ENCODE data around the gene TNS3. TPM values are rescaled to one million over a fixed set of nuclear protein-coding genes. Genes with fewer than 3 reads are reported as not detected.

TNS3 gene
- total RNA-seq, 4 donors from 2014 or later: 27.2 to 110 (median 47.5) TPM

DNA sequence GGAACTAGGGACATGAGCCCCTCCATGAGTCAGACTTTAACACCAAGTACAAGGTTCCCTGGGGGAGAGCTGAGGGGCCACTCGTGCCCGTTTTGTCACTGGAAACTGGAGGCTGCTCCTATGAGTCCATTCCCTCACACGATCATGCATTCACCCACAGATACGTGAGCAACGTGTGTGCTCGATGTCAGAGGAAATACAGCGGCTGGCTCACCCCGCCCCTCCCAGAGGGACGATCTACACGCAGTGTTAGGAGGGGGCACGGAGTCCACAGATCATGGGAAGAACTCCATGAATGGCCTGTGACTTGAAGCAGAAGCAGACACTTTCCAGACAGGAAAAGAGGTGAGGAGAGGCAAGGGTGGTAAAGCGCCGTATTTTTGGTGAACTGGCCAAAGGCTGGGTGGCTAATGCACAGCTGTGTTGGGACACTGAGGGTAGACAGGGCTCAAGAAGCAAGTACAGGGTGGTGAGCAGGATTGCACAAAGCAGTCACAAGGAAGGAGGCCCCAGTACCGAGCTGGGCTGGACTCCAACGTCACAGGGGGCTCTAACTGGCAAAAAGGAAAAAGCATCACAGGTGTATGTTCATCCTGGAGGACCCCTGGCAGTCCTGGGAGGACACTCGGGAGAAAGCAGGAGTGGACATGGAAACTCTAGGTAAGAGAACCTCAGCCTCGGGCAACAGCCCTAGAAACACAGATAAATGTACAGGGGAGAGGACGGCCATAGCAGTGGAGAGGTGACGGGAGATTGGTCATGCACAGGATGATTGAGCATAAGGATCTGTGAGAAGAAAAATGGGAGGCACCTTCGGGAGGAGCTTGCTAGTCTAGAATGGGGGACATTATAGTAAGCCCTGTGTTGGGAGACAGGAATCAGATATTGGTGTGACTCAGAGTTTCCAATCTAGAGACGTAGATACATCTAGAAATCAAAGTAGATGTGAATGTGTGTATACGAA is 41.2 kb downstream of the TNS3 start:
- peaks cover 0 to 14% of the 10 kb centered on the region in 2 donors for H3K4me1 ChIP-seq
- TF ChIP-seq, protein P1, sequence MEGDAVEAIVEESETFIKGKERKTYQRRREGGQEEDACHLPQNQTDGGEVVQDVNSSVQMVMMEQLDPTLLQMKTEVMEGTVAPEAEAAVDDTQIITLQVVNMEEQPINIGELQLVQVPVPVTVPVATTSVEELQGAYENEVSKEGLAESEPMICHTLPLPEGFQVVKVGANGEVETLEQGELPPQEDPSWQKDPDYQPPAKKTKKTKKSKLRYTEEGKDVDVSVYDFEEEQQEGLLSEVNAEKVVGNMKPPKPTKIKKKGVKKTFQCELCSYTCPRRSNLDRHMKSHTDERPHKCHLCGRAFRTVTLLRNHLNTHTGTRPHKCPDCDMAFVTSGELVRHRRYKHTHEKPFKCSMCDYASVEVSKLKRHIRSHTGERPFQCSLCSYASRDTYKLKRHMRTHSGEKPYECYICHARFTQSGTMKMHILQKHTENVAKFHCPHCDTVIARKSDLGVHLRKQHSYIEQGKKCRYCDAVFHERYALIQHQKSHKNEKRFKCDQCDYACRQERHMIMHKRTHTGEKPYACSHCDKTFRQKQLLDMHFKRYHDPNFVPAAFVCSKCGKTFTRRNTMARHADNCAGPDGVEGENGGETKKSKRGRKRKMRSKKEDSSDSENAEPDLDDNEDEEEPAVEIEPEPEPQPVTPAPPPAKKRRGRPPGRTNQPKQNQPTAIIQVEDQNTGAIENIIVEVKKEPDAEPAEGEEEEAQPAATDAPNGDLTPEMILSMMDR (IDR thresholded peaks at IDR 0.05): no peak
- TF ChIP-seq POLR2A (IDR thresholded peaks at IDR 0.05): no peak
- no peak for DNase-seq

DNA sequence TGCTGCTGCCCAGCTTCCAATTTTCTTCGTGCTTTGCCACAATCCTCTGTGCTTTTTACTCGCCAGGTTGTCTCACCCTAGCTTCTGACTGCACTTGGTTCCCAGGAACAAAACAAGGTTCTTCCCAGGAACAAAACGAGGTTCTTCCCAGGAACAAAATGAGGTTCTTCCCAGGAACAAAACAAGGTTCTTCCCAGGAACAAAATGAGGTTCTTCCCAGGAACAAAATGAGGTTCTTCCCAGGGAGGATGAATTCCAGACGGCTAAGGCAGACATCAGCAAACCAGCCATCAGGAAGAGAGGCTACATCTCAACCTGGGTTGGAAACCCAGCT is 41.9 kb downstream of the TNS3 start:
- no peak for DNase-seq
- H3K4me3 ChIP-seq: no peak overlapping the region
- H3K36me3 ChIP-seq: no peaks in the 10 kb centered on the region
- peak overlapping the region in 1 of 2 donors; percentile 80 for H3K27ac ChIP-seq
- TF ChIP-seq, protein P1 (IDR thresholded peaks at IDR 0.05): no peak
- no peak for TF ChIP-seq POLR2A (IDR thresholded peaks at IDR 0.05)
- no peaks in the 10 kb centered on the region for H3K27me3 ChIP-seq
- no peaks in the 10 kb centered on the region for H3K9me3 ChIP-seq
- intact Hi-C loops (cut with DNase I; ENCODE audit: low total_unique reads): no loop called here
- peaks cover 0 to 14% of the 10 kb centered on the region in 2 donors for H3K4me1 ChIP-seq

More for the DNA sequence above, 41.2 kb downstream of the TNS3 start:
- H3K4me3 ChIP-seq: no peak overlapping the region
- H3K27me3 ChIP-seq: no peaks in the 10 kb centered on the region
- H3K36me3 ChIP-seq: no peaks in the 10 kb centered on the region
- H3K27ac ChIP-seq: peak overlapping the region in 1 of 2 donors; percentile 80
- intact Hi-C loops (cut with DNase I; ENCODE audit: low total_unique reads): no loop called here
- no peaks in the 10 kb centered on the region for H3K9me3 ChIP-seq

DNA sequence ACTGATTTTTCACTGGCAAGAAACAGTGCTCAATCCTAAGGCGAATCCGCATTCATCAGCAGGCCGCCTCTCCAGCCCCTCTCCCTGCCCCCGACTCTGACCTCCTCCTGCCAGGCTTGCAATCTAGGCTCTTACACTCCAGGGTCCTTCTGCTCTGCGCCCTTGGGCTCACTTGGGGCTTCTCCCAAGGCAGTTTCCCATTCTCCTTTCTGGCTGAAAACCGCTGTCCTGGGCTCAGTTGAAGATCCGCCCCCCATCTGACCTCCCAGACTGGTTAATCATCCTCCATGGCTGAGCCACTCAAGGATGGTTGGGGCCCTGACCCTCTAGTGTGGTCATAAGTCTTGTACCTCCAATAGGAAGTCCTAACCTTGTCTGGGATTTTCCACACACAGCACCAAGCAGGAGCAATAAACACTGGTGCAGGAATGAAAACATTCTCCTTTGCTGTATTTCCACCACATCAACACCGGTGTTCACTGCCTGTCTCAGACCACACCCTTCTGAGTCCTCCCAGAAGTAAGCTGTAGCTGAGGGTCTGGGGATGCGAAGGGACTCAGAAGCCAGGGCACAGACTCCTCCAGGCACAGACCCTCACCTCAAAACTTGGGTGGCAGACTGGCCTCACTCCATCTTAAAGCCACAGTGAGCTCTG is 42.4 kb downstream of the TNS3 start:
- peaks cover 0 to 14% of the 10 kb centered on the region in 2 donors for H3K4me1 ChIP-seq
- H3K27me3 ChIP-seq: no peaks in the 10 kb centered on the region
- no peaks in the 10 kb centered on the region for H3K36me3 ChIP-seq
- no peak for DNase-seq
- no peak for TF ChIP-seq POLR2A (IDR thresholded peaks at IDR 0.05)
- TF ChIP-seq, protein P1 (IDR thresholded peaks at IDR 0.05): no peak
- H3K9me3 ChIP-seq: no peaks in the 10 kb centered on the region
- H3K27ac ChIP-seq: peak overlapping the region in 1 of 2 donors; percentile 80
- intact Hi-C loops (cut with DNase I; ENCODE audit: low total_unique reads): no loop called here
- no peak overlapping the region for H3K4me3 ChIP-seq

DNA sequence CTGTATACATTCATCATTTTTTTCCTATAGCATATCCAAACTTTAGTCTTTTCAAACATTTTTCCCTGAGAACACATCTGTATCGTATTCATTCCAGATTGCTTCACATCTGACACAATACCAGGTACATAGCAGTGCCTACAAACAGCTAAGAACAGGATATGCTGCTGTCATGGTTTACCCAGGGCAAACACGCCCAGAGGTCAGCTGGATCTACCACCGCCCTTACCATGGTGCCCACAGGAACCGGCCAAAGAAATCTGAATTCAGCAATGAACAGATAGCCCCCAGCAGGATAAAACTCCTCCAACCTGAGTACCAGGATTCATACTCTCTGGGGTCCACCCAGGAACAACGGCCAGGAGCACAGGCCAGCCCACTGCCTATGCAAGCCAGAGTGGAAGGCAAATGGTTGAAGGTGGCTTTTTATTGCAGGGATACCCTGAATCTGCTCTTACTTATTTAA is 43.0 kb downstream of the TNS3 start:
- Histone ChIP-seq H3K27ac (peak overlapping the region in 1 of 2 donors; percentile 80), H3K27me3 (no peaks in the 10 kb centered on the region), H3K4me1 (peaks cover 0 to 14% of the 10 kb centered on the region in 2 donors), H3K36me3 (no peaks in the 10 kb centered on the region), H3K9me3 (no peaks in the 10 kb centered on the region), H3K4me3 (no peak overlapping the region)
- no peak for TF ChIP-seq POLR2A (IDR thresholded peaks at IDR 0.05)
- intact Hi-C loops (cut with DNase I; ENCODE audit: low total_unique reads): no loop called here
- DNase-seq: no peak

DNA sequence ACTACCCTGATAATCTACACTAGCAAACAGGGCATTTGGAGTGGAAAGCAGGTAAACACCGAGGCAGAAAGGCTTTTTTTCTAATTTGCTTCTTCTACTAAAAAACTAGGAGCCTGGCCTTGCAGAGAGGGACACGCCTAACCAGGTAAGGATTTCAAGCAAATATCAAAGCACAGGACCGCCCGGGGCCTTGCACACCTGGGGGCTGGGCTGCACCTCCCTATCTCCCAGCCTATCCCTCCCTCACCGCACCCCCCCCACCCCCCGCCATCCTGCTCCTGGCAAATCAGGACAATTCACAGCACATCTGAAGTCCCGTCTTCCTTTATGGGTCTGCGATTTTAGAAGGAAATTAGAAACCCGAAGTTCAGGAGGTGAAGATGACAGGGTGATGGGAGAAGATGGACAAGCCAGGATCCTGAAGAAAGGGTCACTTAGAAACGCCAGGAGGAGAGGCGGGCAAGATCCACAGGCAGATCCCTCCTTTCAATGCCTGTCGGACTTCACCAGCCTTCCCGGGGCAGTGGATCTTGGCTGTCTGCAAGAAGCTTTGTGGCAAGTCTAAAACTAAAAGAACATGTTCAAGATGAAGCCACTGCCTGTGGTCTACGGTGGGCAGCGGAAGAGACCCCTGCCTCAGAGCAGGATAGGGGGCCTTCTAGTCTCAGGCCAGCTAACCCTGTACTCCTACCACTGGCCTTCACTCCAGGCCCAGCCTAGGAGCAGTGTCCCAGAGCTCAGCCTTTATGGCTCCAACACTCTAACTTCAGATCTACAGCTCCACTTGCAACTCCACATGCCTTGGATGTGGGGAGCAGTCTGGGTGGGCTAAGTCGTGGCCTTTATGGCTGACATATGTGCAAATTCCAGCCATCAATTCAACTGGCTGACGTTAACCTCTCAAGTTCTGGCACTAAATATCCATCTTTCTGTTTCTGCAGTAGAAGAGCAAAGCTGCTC is 43.9 kb downstream of the TNS3 start:
- H3K27me3 ChIP-seq: no peaks in the 10 kb centered on the region
- peak overlapping the region; percentile 42 to 57 for H3K4me3 ChIP-seq
- H3K36me3 ChIP-seq: no peaks in the 10 kb centered on the region
- H3K27ac ChIP-seq: peak overlapping the region; percentile 48 to 80
- intact Hi-C loops (cut with DNase I; ENCODE audit: low total_unique reads): no loop called here
- H3K9me3 ChIP-seq: no peaks in the 10 kb centered on the region
- H3K4me1 ChIP-seq: peaks cover 0 to 14% of the 10 kb centered on the region in 2 donors
- DNase-seq: no peak
- TF ChIP-seq, protein P1 (IDR thresholded peaks at IDR 0.05): no peak
- no peak for TF ChIP-seq POLR2A (IDR thresholded peaks at IDR 0.05)

All from uterus (tissue), 4 donors.